GM23248 (cell line): ENCODE measurements around the gene RPS6KA5. TPM values are rescaled to one million over a fixed set of nuclear protein-coding genes. Genes with fewer than 3 reads are reported as not detected.

ENCODE experiments used
- DNase-seq: peaks from one replicate; pipeline ENCODE4 v3.0.0-alpha.2; 2015
- H2AFZ ChIP-seq: fragments of 200-600 bp; sonication (generic); 2 replicates; pipeline ENCODE4 v1.6.1; 2016; ENCODE audit warnings: antibody characterized with exemption
- H3F3A ChIP-seq: fragments of 200-600 bp; sonication (generic); 2 replicates; pipeline ENCODE4 v1.6.1; 2016; ENCODE audit warnings: mild to moderate bottlenecking, antibody characterized with exemption, mixed run types; ENCODE audit not compliant: insufficient read depth
- H3K27ac ChIP-seq: fragments of 200-600 bp; sonication (generic); 2 replicates; pipeline ENCODE4 v1.5.1; 2016; ENCODE audit warnings: mild to moderate bottlenecking
- H3K27me3 ChIP-seq: fragments of 200-600 bp; sonication (generic); replicated peaks from 2 replicates; pipeline ENCODE4 v1.6.1; 2016; ENCODE audit warnings: mild to moderate bottlenecking; ENCODE audit not compliant: insufficient read depth
- H3K36me3 ChIP-seq: fragments of 200-600 bp; sonication (generic); 2 replicates; pipeline ENCODE4 v1.6.1; 2016; ENCODE audit warnings: low read depth, mild to moderate bottlenecking
- H3K4me1 ChIP-seq: fragments of 200-600 bp; sonication (generic); 2 replicates; pipeline ENCODE4 v1.6.1; 2016; ENCODE audit warnings: mild to moderate bottlenecking; ENCODE audit not compliant: insufficient read depth
- H3K4me2 ChIP-seq: fragments of 200-600 bp; sonication (generic); one replicate; pipeline ENCODE4 v1.6.1; 2016; ENCODE audit warnings: mild to moderate bottlenecking; ENCODE audit not compliant: unreplicated experiment
- H3K4me3 ChIP-seq: fragments of 200-600 bp; sonication (generic); 2 replicates; pipeline ENCODE4 v1.5.1; 2016; ENCODE audit warnings: mild to moderate bottlenecking
- H3K79me2 ChIP-seq: fragments of 200-600 bp; sonication (generic); 2 replicates; pipeline ENCODE4 v1.6.1; 2016; ENCODE audit warnings: mild to moderate bottlenecking; ENCODE audit not compliant: insufficient read depth
- H3K9ac ChIP-seq: fragments of 200-600 bp; sonication (generic); 2 replicates; pipeline ENCODE4 v1.6.1; 2016; ENCODE audit warnings: mild to moderate bottlenecking
- H3K9me2 ChIP-seq: fragments of 200-600 bp; sonication (generic); 2 replicates; pipeline ENCODE4 v1.6.1; 2016; ENCODE audit warnings: mixed run types, mild to moderate bottlenecking, moderate library complexity; ENCODE audit not compliant: insufficient read depth
- H3K9me3 ChIP-seq: fragments of 200-600 bp; sonication (generic); one replicate; pipeline ENCODE4 v1.6.1; 2017; ENCODE audit warnings: low read depth
- H4K20me1 ChIP-seq: fragments of 200-600 bp; sonication (generic); 2 replicates; pipeline ENCODE4 v1.6.0; 2016; ENCODE audit not compliant: insufficient read depth
- EZH2 ChIP-seq: fragments of 200-600 bp; sonication (generic); IDR thresholded peaks from 2 replicates; pipeline ENCODE4 v1.6.1; 2018; ENCODE audit warnings: antibody characterized with exemption, mild to moderate bottlenecking; ENCODE audit not compliant: insufficient read depth, poor library complexity, severe bottlenecking
- EZH2phosphoT487 ChIP-seq: fragments of 200-600 bp; sonication (generic); IDR thresholded peaks from 2 replicates; pipeline ENCODE4 v1.6.1; 2018; ENCODE audit warnings: antibody characterized with exemption, moderate library complexity, mild to moderate bottlenecking, low read depth; ENCODE audit not compliant: insufficient read depth
- WGBS, 2 experiments: methylation state at CpG; one replicate each; pipeline ENCODE4 v1.1.6; 2015 to 2017; ENCODE audit warnings: low lambda C conversion rate in 2 of 2, low coverage in 1 of 2; ENCODE audit errors: missing lambda C conversion rate in 2 of 2; 5-methylcytosine and 5-hydroxymethylcytosine counted together
- in situ Hi-C: fragments of 300-500 bp; cut with MboI; formaldehyde crosslinking; loops from 2 replicates; pipeline ENCODE4 v1.15.0; 2020
- polyA plus RNA-seq: library from polyadenylated mRNA; unstranded; fragments of >200 nt; fragmentation: Nextera tagmentation; extraction: Ambion mirVana; gene quantifications from 2 replicates; pipeline ENCODE4 v1.2.1, GENCODE V29; 2016
- total RNA-seq: library from RNA; depleted of rRNA; stranded (reverse); fragments of >200 nt; shearing (Covaris generic); gene quantifications from 2 replicates; pipeline ENCODE4 v1.2.3, GENCODE V29; 2014

The RPS6KA5 gene
- total and polyA plus RNA-seq, 2 experiments from 2014 or later, result 0.54 to 1.2 TPM

DNA sequence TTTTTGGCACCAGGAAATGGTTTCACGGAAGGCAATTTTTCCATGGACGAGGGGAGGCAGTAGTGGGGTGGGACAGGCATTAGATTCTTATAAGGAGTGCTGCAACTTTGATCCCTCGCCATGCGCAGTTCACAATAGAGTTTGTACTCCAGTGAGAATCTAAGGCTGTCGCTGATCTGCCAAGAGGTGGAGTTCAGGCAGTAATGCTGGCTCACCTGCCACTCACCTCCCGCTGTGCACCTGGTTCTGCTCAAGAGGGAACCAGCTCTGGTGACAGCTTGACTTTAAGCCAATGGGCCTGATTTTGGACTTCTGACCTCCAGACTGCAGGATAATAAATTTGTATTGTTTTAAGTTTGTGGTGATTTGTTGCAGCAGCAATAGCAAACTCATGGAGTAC is 163.4 kb downstream of the RPS6KA5 start:
- in situ Hi-C loops, result loop anchor here (5.0 kb wide), 1 partner anchor 390 kb away; no protein-coding TSS in a partner anchor
- H3K9me3 ChIP-seq, result no peaks in the 10 kb centered on the region
- no peak overlapping the region for H3K4me3 ChIP-seq
- H3K27me3 ChIP-seq, result no peaks in the 10 kb centered on the region
- no peaks in the 10 kb centered on the region for H3K4me1 ChIP-seq
- 87 to 91% methylated on average over 6 of the region's 6 CpGs for WGBS, 2 experiments
- no peak overlapping the region for H2AFZ ChIP-seq
- no peak overlapping the region for H3K9ac ChIP-seq
- DNase-seq, result no peak
- no peak for TF ChIP-seq EZH2
- TF ChIP-seq EZH2phosphoT487, result no peak
- H4K20me1 ChIP-seq, result no peaks in the 10 kb centered on the region
- H3K79me2 ChIP-seq, result no peaks in the 10 kb centered on the region
- no peak overlapping the region for H3K4me2 ChIP-seq
- no peaks in the 10 kb centered on the region for H3K36me3 ChIP-seq
- H3F3A ChIP-seq, result no peaks in the 10 kb centered on the region
- H3K9me2 ChIP-seq, result no peaks in the 10 kb centered on the region
- no peak overlapping the region for H3K27ac ChIP-seq

DNA sequence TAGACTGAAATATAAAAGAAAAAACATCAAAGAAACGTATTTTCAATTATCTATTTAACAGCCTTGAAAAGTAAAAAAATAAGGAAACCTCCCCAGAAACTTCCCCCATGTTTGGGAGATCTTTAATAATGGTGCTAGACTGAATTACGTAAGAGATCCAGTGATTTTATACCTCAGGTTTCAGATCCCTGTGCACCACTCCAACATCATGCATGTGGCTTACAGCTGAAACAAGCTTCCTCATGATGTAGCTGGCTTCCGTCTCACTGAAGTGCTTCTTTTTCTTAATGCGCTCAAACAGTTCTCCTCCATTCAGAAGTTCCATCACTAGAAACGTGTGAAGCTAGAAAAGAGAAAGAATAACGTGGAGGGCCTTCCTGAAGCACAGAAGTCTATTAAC is 166.2 kb downstream of the RPS6KA5 start:
- Histone ChIP-seq H3K9me2 (no peaks in the 10 kb centered on the region), H3K9me3 (no peaks in the 10 kb centered on the region), H3K4me3 (no peak overlapping the region), H3F3A (no peaks in the 10 kb centered on the region), H3K9ac (no peak overlapping the region), H2AFZ (no peak overlapping the region), H3K27me3 (no peaks in the 10 kb centered on the region), H3K27ac (no peak overlapping the region), H3K4me2 (no peak overlapping the region), H4K20me1 (no peaks in the 10 kb centered on the region), H3K79me2 (no peaks in the 10 kb centered on the region), H3K4me1 (no peaks in the 10 kb centered on the region), H3K36me3 (no peaks in the 10 kb centered on the region)
- no peak for DNase-seq
- TF ChIP-seq EZH2 (no peak), EZH2phosphoT487 (no peak)
- 85 to 88% methylated on average over 6 of the region's 6 CpGs for WGBS, 2 experiments
- in situ Hi-C loops, result no loop called here

DNA sequence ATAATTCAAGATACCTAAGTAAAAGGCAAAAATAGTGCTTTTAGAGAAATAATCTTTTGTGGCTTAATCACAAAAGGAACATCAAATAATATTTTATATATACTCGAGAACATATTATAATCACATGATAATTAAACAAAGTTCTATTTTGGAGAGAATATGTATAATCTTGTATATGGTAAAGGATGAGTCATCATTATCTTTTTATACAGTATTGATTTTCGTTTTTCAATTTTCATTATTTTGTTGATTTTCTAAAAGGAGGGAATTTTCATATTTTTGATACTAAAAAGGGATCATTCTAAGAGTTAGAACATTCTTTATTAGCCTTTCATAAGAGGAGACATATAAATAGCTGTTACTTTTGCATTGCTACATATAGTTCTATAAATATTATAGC is 166.9 kb downstream of the RPS6KA5 start:
- H3K9me3 ChIP-seq, result no peaks in the 10 kb centered on the region
- H3K4me3 ChIP-seq, result no peak overlapping the region
- H2AFZ ChIP-seq, result no peak overlapping the region
- H3K4me1 ChIP-seq, result no peaks in the 10 kb centered on the region
- H3K36me3 ChIP-seq, result no peaks in the 10 kb centered on the region
- no peaks in the 10 kb centered on the region for H4K20me1 ChIP-seq
- 83 to 86% methylated on average over 2 of the region's 2 CpGs for WGBS, 2 experiments
- no peaks in the 10 kb centered on the region for H3K27me3 ChIP-seq
- no peaks in the 10 kb centered on the region for H3K9me2 ChIP-seq
- TF ChIP-seq EZH2phosphoT487, result no peak
- TF ChIP-seq EZH2, result no peak
- DNase-seq, result no peak
- no peak overlapping the region for H3K4me2 ChIP-seq
- H3K9ac ChIP-seq, result no peak overlapping the region
- H3F3A ChIP-seq, result no peaks in the 10 kb centered on the region
- no peaks in the 10 kb centered on the region for H3K79me2 ChIP-seq
- in situ Hi-C loops, result no loop called here
- H3K27ac ChIP-seq, result no peak overlapping the region

DNA sequence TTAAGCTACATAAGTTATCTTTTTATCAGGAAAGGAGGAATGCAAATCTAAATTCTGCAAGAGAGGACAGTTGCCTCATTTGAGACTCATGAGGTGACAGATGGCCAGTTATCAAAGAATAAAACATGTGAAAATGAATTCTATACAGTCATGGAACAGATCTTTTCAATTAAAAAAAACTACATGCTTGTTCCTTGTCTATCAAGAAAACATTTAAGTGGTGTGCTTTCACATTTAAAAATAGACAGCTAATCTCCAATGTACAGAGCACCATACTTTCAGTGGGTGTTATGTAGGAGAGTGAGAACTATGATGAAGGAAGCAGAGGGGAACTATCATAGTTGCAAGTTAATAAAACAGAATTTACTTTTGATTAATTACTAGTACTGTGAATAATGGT is 167.5 kb downstream of the RPS6KA5 start:
- H3K79me2 ChIP-seq, result no peaks in the 10 kb centered on the region
- no peaks in the 10 kb centered on the region for H3F3A ChIP-seq
- no peak overlapping the region for H3K27ac ChIP-seq
- H3K9me2 ChIP-seq, result no peaks in the 10 kb centered on the region
- DNase-seq, result no peak
- no peaks in the 10 kb centered on the region for H3K4me1 ChIP-seq
- 0 out of 2 replicates have a peak overlapping the region, but pooled peaks have one; percentile 0 for H2AFZ ChIP-seq
- no peaks in the 10 kb centered on the region for H4K20me1 ChIP-seq
- no peaks in the 10 kb centered on the region for H3K36me3 ChIP-seq
- no peak overlapping the region for H3K4me2 ChIP-seq
- TF ChIP-seq EZH2phosphoT487, result no peak
- TF ChIP-seq EZH2, result no peak
- H3K9ac ChIP-seq, result no peak overlapping the region
- in situ Hi-C loops, result no loop called here
- no peak overlapping the region for H3K4me3 ChIP-seq
- no peaks in the 10 kb centered on the region for H3K9me3 ChIP-seq
- no peaks in the 10 kb centered on the region for H3K27me3 ChIP-seq

DNA sequence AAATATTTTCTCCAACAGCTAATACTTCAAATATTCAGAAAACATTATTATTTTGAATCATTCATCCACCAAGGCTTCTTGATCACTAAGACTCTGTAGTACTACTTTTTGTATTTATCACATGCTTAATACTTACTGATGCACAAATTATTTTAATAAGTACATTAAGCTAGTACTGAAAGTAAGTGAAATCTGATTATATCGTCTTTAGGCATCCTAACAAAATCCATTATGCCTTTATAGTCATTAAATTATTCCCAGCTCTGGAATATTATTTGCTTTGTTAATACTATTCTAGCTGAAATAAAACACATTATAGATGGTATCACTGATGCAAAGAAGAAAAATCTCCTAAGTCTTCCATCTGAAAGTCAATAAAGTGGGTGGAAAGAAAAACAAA is 169.1 kb downstream of the RPS6KA5 start:
- H3F3A ChIP-seq, result no peaks in the 10 kb centered on the region
- H3K4me2 ChIP-seq, result no peak overlapping the region
- H3K27me3 ChIP-seq, result no peaks in the 10 kb centered on the region
- no peaks in the 10 kb centered on the region for H3K4me1 ChIP-seq
- H3K36me3 ChIP-seq, result no peaks in the 10 kb centered on the region
- no peaks in the 10 kb centered on the region for H4K20me1 ChIP-seq
- H3K9ac ChIP-seq, result no peak overlapping the region
- H3K4me3 ChIP-seq, result no peak overlapping the region
- H3K9me3 ChIP-seq, result no peaks in the 10 kb centered on the region
- H3K79me2 ChIP-seq, result no peaks in the 10 kb centered on the region
- H3K9me2 ChIP-seq, result no peaks in the 10 kb centered on the region
- in situ Hi-C loops, result no loop called here
- H2AFZ ChIP-seq, result no peak overlapping the region
- H3K27ac ChIP-seq, result no peak overlapping the region
- WGBS, 2 experiments, result 42 to 45% methylated on average over 1 of the region's 1 CpG
- no peak for TF ChIP-seq EZH2
- TF ChIP-seq EZH2phosphoT487, result no peak
- no peak for DNase-seq
